Measurements from ENCODE around the gene GALNT10.

Gene GALNT10

DNA sequence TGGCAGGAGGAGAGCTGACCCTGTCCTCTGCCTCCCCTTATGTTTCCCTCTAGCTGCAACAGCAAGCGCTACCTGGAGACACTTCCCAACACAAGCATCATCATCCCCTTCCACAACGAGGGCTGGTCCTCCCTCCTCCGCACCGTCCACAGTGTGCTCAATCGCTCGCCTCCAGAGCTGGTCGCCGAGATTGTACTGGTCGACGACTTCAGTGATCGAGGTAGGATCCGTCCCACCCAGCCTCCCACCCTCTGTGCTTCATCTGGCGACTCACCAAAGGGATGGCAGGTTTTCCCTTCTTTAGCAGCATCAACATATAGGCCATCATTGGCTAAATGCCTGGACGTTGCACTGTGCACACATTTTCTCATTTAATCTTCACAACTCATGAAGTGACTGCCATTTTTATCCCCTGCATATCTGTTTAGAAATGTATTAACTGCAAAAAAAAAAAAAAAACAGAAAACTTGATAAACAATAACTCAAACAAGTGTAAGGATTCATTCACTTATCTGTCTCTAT lies 139.0 kb downstream of the GALNT10 start:
- no peak for DNase-seq

DNA sequence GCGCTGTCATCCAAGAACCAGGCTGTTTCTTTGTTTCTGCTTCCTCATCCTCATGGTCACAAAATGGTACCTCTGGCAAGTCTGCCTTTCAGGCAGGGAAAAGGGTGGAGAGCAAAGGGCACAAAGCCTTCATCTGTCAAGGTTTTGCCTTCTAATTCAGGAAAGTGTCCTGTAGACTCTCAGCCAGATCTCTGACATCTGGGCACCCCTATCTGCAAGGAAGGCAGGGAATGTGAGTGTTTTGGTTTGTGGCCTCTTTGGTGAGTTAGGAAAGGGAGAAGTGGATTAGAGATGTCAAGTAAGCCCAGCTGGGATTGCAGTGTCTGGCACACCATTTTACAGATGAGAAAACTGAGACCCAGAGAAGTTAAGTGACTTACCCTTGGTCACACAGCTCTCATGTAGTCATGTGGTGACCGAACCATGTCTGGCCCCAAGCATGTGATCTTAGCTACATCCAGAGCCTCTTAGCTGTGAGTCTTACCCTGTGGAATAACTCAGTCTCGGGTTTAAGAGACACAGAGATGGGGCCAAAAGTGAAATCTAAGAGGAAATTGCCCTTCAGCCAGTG lies 139.6 kb downstream of the GALNT10 start:
- no peak for DNase-seq

DNA sequence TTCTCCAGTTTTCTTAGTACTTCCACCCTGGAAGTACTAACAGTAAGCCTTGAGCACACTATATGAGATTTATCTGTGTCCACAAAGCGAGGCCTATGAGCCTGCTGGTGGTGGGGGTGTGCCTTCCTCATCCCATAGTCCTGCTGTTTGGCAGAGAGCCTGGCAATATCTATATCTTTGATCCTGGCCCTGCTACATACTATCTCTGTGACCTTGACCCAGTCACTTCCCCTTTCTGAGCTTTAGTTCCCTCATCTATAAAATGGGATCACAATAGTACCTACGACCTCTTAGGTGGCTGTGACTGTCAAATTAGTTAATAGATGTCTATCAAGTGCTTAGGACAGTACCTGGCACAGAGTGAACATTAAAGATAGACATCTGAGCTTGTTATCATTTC lies 140.7 kb downstream of the GALNT10 start:
- no peak for DNase-seq

DNA sequence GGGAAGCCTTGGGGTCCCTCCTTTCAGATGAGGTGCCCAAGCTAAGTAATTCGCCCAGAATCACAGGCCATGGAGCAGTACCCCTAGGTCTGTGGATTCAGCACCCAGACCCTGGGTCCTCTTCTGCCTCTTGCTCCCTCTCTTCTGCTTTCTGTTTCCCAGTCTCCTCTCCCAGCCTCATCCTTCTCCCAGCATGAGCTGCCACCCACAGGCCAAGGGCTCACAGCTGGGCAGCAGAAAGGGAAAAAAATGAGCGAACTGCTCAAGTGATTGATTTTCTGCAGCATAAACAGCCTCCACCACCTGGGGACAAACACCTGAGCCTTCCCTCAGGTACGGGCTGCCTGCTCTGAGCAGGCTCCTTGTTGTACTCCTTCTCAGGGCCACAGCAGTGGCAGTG lies 141.4 kb downstream of the GALNT10 start:
- no peak for DNase-seq

DNA sequence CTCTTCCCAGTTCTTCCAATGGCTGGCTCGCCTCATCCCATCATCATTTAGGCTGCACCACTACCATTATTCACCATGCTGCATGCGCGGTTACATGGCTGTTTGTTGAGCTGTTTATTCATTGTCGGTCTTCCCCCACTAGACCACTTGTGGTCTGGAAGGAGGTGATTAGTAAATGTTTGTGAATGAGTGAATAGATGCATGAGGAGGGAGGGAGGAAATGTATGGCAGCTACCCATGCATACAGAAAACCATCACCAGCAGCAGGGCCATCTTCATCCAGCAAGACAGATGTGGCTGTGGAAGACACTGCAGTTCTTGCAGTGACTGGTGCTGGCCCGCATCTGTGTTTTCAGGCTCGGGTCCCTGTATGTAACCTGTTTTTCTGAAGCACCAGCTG lies 141.9 kb downstream of the GALNT10 start:
- DNase-seq, result no peak

DNA sequence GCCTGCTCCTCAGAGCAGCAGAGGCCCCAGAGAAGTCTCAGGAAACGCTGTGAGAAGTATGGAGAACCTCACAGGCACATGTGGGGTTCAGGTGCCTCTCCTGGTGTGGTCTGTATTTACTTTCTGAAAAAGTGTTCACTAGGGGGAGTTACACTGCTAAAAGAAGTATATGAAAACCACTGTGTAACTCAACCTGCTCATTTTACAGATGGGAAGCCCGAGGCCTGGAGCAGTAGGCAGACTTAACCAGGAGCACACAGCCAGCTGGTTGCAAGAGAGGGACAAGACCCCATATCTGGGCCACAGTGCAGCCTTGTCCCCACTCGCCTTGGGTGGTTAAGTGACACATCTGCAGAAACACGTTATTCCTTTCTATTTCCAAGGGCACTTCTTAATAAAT lies 142.5 kb downstream of the GALNT10 start:
- peak; percentile 17 for DNase-seq

DNA sequence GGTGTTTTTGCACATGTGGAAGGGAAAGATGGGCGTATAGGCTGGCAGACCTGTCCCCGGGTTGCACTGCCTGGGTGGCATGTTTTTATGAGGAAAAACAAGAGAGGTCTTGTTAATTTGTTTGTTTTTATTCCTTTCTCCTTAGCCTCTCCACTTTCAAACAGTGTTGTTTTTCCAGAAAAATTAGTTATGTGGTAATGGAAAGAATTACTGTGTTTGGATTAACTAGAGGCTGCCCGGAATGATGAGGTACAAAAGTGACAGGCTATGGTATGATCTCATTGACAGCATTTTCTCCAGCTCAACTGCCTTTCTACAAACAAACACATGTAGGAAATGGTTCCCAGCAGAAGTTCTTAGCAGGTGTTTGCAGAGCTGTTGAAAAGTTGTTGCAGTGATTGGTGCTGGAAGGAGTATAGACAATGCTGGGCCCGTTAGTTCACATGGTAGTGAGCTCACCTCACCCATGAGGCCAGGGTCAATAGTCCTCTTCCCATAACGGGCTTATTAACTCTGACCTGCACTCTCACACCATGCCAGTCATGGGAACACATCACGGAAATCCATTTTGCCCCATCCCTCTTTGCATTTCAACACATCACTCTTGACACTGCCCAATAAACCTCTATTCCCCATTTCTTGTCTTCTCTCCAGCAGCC lies 144.0 kb downstream of the GALNT10 start:
- no peak for DNase-seq

DNA sequence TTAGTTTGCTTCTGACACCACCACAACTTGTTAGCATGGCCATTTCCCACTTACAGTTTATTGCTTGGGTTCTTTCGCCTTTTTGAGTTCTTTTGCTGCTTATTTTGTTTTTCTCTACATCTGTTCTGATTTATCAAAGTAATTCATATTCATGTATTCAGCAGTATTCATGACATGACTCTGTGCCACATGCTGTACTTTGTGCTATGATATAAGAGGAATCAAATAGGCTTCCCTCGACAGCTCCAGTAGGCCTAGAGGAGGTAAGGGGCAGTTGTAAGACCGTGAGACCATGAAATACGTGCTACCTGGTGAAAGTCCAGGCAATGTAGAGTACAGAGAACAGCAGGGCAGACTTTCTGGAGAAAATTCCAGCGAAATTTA lies 144.5 kb downstream of the GALNT10 start:
- no peak for DNase-seq

DNA sequence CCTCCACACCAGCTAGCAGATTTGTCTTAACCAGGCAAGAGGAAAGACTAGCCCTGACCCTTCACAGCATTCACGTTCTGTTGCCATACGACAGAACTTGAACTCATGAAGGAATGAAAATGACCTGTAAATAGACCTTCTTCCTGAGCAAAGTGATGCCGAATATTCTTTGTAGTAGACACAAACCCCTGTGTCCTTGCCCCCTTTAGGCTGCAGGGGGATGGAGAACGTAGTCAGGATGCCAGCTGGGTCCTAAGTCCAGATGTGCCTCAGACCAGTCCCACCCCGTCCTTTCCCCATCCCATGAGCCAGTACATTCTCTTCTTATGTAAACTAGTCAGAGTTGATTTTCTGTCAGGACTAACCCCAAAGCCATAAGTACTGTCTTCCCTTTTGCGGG lies 151.1 kb downstream of the GALNT10 start:
- no peak for DNase-seq

DNA sequence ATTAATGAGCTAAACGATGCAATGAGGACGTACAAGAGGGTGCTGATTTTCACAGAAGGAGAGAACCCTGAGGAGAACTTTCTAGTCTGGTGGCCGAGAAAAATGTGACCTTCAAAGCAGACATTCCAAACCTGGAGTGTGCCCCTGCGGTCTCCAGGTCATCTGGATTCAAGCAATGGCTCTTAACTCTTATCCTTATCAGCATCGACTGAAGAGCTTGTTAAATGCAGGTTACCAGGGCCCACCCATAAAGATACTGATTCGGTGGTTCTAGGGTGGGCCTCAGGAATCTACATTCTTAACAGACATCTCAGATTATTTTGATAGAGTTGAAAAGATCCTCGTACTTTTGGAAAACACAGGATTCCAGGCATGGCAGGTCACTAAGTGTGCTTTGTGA lies 151.7 kb downstream of the GALNT10 start:
- no peak for DNase-seq

DNA sequence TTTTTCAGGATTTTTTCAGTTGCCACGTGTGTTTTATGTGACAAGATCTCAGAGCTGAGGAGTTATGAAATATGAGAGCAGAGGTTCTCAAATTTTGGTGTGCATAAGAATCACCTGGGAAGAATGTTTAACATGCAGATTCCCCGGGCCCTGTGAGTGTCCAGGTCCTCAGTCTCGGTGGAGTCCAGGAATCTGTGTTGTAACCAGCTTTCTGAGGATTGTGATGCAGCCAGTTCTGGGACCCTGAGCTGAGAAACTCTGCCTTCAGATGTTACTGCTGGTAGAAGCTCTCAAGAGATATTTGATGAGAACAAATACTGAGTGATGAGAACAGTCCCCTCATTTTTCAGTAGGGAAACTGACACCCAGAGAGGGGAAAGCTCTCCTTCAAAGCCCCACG lies 152.4 kb downstream of the GALNT10 start:
- DNase-seq, result no peak

DNA sequence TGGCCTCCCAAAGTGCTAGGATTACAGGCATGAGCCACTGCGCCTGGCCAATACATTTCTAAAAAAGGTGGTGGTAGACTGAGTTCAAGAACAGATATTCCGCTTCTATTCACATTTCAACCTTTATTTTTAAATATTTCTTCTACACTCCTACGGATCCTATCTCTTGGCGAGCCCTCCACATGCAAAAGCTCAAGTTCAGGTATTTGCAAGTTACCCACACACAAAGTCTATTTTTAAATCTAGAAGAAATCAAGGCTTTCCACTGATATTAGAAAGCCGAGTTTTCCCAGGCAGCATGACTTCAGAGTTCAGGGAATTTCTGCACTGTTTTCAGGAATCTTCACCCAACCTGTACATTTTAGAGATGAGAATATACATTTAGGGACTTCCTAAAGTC lies 153.9 kb downstream of the GALNT10 start:
- DNase-seq, result no peak

DNA sequence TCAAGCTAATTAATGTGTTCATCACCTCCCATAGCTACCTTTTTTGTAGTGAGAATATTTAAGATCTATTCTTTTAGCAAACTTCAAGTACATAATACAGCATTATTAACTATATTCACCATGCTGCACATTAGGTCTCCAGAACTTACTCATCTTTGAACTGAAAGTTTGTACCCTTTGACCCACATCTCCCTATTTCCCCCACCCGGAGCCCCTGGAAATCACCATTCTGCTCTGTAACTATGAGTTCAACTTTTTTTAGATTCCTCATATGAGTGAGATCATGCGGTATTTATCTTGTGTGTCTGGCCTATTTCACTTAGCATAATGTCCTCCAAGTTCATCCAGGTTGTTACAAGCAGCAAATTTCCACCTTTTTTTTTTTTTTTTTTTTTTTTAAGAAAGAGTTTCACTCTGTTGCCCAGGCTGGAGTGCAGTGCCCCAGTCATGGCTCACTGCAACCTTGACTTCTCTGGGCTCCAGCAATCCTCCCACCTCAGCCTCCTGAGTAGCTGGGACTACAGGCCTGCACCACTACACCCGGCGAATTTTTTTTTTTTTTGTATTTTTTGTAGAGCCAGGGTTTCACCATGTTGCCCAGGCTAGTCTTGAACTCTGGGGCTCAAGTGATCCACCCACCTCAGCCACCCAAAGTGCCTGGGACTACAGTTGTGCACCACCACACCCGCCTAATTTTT lies 154.9 kb downstream of the GALNT10 start:
- no peak for DNase-seq

DNA sequence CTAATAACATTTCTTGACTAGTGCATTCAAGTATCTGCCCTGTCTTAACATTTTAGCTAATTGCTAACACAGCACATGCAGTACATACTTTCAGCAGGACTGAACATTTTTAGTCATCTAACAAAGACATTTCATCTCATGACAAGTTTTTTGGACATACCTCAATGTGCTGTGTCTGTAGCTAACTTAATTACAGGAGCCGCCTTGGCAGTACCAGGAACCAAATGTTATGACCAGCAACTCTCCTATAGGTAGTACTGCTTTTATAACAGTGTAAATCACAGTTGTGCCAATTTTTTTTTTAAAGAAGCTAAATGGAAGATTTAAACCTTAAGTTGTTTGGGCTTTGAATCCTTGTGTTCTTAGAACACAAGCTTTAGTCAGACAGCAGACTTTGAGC lies 155.9 kb downstream of the GALNT10 start:
- DNase-seq, result no peak

DNA sequence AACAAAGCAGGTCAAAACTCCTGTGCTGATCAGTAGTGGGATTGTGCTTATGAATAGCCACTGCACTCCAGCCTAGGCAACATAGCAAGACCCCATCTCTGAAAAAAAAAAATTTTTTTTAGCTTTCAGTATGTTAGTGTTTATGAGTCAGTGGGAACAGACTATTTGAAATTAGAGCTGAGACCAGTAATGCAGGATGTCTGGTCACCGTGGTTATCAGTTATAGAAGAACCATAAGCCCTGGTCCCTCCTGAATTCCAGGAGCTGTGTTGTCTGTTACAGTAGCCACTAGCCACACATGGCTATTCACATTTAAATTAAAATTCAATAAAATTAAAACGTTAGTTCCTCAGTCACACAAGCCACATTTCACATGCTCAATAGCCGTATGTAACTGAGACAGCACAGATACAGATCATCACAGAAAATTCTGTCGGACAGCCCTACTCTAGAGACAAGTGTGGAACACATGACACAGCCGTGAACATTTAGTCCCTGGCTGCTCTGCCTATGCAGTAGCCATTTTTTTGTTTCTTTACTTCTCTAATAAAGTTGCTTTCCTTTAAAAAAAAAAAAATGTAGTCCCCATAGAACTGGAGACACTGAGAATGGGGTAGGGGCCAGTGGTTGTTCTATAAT lies 159.2 kb downstream of the GALNT10 start:
- no peak for DNase-seq

DNA sequence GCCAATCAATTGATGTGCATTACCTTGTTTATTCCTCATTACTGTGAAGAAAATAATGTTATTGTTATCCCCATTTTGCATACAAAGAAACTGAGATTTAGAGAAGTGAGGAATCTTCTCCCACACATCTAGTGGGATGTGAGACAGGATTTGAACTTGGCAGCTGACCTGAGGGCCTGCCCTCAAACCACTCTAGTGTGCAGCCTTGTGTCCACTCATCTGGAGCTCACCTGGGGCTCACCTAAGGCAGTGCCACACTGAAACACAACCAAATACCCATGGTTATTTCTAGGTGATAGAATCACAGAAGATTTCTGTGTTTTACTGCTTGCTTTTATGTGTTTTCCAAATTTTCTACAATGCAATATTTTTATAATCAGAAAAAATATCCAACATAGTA lies 160.6 kb downstream of the GALNT10 start:
- DNase-seq, result no peak

DNA sequence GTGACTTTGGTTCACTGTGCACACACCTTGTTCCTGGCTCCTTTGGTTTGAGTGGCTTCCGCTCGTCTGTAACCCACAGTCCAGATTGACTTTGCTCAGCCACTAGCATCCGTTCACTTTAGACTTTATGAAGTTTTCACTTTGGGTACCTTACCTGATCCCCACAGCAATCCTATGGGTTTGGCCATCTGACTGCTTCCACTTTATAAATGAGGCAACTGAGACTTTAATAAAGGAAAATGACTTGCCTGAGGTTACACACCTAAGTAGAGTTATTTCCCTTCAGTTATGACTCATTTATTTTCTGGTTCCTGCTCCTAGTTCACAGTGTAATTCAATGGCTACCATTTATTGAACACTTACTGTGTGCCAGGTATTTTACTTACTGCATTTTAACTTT lies 161.0 kb downstream of the GALNT10 start:
- no peak for DNase-seq

DNA sequence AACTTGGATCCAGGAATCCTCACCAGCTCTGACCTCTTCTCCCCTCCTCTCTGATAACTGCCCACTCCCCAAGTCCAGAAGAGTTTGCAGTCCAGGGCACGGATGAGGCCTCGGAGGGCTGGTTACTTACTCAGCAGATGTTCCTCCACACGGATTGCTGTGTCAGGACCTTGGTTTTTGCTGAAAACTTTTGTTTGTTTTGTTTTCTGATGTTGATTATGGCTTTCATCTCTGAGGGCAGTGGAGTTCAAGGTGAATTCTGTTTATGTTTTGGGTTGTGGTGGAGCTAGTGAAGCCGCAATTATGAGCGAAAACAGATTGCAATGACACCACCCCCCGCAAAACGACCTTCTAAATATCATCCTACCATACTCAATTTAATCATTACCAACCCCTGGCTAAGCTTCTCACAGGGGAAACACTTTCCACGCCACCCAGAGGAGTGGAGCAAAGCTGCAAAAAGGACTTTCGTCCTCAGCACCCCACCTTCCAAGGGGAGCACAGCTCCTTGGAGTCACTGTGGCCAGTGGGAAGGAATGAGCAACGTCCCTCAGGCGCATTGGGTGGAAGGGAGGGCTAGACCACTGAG lies 162.5 kb downstream of the GALNT10 start:
- DNase-seq, result no peak

DNA sequence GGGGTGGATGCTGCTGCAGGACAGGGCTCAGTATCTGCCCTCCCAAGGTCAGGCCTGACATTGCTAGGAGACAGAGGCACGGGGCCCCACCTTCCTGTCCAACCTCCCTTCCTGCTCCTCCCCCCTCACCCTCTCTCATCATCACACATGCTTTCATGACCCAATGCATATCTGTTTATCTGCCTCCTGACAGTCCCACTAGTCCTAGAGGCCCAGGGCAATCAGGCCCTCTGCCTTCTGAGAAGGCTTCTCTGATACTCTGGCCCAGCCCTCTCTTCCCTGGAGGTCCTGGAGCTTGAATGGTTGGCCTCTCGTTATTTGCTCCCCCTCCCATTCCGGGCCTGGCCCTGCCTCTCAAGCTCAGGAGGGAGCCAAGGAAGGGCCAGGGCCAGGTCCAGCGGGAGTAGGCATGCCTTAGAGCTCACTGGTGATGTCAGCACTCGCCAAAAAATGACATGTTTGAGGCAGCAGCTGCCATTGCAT lies 164.6 kb downstream of the GALNT10 start:
- no peak for DNase-seq

DNA sequence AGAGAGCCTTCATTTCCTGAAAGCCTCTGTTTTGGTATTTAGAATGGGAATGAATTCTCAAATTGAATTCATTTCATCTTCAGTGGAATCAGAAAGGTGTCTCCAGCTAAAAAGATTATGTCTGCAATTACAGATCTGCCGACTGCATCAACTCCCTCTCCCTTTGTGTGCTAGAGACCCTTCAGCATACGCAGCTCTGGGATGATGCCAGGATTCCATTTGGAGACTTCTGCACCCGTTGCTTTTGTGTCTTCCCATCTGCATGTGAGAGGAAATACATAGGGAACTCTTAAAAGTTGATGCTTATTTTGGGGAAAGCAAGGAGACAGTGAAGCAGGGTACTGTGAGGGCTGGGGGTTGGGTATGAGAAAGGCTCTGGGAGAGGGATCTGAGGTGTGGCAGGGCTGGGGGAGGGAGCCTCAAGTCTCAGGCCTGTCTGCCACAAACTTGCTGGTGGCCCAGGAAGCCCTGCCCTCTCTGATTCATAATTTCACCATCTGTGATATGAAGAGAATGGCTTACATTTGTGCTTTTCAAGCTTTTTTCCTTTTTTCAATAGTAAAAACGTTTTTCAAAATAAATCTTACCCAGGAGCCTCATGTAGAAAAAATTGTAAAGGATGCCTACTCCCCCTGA lies 165.6 kb downstream of the GALNT10 start:
- DNase-seq, result no peak

DNA sequence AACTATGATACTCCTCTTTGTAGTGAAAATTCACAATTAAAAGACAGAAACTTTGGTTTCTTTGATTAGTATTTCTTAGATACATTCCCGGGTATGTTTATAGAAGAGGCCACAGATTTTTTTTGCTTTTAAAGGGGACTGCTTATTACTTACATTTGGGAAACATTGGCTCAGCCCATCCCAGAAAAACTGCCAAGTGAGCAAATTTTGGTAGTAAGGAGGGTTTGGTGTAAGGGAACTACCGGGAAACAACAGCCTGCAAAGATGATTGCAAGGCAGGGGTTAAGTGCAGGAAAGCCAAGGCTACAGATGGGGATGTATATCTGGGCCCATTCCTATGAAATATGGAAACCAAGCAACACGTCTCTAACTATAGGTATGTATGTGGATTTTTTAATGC lies 166.4 kb downstream of the GALNT10 start:
- DNase-seq, result no peak

DNA sequence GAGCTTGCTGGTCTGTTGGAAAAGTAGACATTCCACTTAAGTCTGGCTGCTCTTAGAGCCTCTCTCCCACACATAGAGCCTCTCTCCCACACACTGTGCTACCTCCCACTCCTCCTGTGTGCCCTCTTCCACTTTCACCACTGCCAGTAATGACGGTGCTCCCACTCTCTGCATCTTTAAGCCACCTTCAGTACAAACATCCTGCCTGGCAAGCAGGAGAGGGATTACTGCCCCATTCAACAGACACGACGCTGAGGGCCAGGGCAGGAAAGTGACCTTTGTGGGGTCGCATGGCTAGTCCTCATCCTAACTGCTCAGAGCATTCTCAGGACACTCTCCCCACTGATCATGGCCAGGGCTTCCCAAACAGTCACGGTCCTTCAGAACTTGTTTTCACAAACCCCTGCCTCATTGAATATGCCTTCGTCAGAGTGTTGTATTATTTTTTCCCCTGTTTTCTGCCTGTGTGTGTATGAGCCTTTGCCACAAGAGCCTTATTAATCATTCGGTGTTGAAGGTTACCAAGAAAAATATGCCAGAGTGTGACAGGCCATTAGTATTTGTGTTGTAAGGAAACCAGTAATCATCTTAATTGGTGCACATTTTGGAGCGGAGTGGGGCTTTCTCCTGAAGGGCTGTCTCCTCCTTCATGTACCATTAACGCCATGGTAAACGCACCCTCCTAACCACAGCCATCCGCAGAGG lies 168.1 kb downstream of the GALNT10 start:
- no peak for DNase-seq

Data from RPMI8226 (cell line).